NCI-H748 (cell line): Measurements from ENCODE around the gene BORCS8.
A peak's percentile ranks its signal among the peaks of the same experiment; 100 is the strongest.

ENCODE experiments used
- DNase-seq: peaks from one replicate; lab custom pipeline; 2025; ENCODE audit not compliant: unreplicated experiment; lab: John Stamatoyannopoulos, UW

The BORCS8 gene

DNA sequence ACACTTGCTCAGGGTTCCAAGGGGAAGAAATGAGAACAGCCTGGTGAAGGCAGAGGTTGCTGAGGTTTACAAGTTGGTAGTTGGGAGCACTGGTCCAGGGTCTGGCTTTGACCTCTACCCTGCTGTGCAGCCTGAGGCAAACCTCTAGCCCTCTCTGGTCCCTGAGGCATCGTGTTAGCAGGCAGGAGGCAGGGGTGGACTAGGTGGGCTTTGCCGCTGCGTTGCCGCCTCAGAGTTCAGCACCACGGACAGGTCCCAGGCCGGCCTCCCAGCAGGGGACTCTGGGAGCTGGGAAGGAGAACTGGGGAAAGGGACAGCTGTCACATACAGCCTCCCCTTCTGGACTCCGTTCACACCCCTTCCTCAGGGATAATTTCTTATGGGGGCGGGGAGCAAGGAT lies 22.9 kb upstream of the BORCS8 start:
- DNase-seq: no peak

DNA sequence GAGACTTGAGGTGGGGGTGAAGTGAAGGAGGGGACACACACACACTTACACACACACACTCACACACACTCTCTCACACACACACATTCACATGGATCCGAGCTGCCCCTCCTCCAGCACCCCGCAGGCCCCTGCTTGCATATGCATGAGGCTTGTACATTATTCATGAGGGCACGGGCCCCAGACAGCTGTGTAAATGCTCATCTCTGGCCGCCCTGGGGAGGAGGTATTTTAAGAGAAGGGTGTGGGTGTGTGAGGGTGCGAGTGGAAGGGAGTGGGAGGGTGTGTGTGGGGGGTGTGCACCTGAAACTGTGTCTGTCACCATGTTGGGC lies 22.2 kb upstream of the BORCS8 start:
- no peak for DNase-seq

DNA sequence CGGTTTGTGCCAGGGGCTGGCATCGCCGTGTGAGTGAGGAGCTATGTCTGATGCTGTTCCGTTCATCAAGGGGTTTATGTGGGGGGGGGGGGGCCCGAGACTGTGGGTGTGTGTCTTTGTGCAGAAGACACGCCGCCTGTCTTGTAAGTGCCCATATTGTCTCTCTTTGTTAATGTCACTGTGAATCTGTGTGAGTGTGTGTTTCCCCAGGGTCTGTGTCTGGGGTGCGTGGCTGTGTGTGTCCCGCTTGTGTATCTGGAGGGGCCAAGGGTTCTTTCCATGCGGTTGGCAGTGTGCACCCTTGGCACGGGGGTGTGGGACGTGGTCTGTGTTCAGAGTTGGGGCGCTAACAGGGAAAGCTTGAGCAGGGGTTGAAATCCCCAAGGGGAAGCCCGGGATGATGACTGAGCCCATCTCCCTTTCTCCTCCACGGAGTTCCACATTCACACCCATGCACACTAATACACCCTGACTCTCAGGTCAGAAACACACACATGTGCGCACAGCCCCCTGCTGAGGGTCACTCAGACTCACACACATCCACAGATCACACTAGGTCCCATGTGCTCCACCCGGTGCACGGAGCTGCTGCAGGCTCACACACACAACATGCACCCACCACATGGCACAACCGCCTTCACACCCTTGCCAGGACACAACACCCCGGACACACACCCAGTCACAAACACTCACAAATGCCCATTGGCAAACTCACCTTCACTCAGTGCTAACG lies 21.6 kb upstream of the BORCS8 start:
- no peak for DNase-seq

DNA sequence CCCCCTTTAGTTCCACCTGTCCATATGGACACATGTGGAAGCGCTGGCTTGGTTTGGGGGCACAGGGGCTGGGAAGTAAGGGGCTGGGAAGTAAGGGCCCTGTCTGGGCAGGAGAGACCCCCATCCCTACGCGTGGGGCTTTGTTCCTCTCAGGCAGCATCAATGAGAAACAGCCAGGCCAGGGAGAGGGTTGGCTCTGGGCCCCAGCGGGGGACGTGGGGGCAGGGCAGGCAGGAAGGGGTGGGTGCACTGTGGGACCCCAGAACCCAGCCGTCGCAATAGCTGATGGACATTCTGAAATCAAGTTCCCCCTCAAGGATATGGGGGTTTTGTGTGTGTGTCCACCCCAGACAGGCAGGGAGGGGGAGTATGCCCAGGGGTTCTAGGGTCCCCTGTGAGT lies 21.0 kb upstream of the BORCS8 start:
- DNase-seq: no peak

DNA sequence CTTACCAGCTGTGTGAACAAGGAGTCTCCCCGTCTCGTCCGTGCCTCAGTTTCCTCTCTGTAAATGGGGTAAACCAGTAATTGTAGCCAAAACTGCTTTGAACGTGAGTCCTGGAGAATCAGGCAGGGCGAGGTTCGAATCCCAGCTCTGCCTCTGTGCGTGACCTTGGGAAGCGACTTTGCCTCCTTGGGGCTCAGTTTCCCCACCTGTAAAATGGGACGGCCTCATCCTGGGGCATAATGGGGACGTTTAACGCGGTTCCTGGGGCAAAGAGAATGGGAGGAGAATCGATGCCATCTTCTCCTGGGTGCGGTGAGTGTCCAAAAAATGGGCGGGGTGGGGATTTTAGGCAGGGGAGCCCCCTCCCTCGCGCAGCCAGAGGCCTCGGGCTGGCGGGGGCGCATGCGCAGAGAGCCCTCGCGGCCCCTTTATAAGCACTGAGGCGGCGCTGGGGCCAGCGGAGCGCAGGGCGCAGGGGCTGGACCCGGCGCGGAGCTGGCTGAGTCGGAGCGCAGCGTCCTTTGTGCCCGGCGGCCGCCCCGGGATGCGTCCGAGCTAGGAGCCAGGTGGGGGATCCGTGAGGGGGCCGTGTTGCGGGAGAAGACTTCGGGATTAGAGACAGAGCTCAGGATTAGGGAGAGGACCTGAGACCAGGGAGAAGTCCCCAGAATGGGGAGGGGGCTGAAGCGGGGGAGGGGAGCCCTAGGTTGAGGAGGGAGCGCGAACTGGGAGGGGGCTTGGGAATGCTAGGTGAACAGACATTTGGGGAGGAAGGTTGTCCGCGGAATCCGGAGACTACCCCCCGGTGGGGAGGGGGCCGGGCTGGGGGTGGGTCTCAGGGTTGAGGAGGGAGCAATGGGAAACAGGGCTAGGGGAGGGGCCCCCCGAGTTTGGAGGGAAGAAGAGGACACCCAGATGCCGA lies 19.8 kb upstream of the BORCS8 start, which contains the start of gene NCAN:
Gene NCAN, plus strand, starts transcription at position 460 of the 922 bp plus-strand sequence. CDS start 4,996 bp downstream, outside the sequence.
- DNase-seq: peak; percentile 64

DNA sequence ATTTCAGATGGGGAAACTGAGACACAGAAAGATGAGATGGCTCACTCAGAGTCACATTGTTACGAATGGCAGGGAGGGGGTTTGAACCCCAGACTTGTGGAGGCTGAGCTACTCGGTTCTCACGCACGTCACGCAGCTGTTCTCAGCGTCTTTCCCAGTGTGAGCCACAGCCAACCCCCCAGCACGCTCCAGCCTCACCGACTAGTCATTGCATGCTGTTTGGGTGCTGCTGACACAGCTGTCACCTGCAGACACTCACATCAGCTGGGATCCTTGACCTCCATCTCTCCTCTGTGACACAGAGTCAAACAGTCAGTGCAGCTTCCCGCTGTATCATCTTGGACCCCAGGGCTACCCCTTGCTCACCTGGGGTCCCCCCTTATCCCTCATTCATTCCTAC lies 17.4 kb upstream of the BORCS8 start:
- no peak for DNase-seq

DNA sequence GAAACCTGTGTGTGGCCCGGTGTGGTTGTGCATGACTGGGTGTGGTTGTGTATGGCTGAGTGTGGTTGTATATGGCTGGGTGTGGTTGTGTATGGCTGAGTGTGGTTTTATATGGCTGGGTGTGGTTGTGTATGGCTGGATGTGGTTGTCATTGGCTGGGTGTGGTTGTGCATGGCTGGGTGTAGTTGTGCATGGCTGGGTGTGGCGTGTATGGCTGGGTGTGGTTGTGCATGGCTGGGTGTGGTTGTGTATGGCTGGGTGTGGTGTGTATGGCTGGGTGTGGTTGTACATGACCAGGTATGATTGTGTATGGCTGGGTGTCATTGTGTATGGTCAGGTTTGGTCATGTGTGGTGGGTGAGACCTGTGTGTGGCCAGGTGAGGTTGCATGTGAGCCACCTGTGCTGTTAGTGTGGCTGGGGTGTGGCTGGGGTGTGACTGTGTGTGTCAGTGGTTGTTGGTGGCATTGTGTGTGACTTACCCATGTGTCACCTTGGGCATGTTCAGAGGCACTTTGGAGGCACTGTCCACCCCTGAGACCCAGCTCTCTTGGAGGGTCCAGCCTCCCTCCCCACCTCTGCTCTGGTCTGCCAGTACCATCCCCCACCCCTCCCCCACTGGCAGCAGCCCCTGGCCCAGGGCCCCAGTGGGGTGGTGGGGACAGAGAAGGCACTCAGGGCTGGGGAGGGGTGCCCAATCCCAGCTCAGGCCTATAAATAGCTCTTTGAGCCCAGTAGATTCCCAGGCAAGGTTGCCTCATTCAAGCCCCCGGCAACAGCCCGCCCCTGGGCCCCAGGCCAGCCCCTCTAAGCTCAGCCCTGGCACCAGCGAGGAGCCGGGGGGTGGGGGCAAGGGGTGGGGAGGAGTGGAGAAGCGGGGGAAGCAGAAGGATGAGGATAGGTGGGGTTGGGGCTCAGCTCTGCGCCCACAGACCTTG lies 16.0 kb upstream of the BORCS8 start:
- no peak for DNase-seq

DNA sequence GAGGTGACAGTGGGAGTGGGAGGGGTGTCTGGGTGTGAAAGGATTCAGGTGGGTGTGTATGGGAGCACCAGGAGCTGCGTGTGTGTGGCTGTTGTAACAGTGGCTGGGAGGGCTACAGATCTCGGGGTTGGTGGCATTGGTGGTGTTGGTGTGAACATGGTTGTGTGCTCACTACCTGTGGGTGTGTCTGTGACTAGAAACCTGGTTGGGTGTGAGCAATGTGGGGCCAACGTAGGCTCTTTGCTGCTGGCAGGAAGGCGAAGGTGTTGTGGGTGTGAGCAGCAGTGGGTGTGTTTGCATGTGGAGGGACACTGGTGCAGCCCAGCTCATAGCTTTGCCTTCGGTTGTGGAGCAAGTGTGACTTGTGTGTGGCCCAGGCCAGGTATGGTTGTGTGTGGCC lies 15.0 kb upstream of the BORCS8 start:
- no peak for DNase-seq

DNA sequence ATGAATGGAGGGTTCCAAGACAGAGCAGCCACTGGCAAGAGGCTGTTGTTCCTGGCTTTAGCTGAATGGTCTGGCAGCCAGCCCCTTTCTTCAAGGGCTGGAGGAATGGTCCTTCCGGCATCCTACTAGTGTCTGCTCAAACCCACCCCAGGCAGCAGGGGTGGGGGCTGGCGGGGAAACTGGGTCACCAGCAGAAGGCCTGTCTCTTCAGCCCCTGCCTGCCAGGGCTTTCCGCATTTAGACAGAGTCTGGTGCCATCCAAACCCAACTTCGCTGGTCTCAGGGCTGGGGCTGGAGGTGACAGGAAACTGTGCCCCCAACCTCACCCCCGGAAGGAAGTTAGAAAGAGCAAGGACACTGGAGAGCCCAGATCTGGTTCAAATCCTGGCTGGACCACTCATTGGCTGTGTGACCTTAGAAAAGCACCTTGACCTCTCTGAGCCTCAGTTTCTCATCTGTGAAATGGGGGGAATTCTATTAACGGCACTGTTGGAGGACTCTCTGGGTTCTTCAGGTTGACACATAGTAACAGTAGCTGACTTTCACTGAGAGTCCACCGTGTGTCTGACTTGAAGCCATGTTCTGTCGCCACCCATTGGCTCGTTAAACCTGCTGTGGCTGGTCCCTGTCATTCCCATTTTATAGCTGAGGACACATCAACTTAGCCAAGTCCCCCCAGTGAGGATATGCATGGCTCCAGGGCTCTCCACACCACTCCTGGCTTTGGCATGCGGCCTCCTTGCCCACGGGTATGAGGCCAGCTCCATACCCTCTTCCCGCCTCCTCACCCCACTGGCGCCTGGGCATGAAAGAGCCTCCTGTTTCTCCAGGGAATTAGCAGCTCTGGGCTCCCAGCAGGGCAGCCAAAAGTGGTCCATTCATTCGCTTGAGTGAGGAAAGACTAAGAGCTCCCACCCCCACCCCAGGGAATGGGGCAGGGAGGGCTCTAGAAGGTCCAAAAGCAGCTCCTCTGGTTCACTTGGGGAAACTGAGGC lies 13.8 kb upstream of the BORCS8 start:
- no peak for DNase-seq

DNA sequence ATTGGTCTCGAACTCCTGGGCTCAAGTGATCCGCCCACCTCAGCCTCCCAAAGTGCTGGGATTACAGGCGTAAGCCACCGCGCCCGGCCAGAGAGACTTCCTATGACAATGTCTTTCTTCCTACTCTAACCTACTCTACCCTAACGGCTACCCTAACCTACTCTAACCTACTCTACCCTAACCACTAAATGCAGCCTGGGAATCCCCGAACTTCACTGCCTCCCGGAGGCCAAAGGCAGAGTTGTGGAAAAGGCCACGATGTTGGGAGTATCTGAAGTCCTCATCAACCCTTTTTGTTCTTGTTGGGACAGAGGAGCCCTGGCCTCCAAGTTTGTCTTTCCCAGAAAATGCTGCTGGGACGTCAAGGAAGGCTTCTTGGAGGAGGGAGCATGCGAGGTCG lies 12.2 kb upstream of the BORCS8 start:
- no peak for DNase-seq

DNA sequence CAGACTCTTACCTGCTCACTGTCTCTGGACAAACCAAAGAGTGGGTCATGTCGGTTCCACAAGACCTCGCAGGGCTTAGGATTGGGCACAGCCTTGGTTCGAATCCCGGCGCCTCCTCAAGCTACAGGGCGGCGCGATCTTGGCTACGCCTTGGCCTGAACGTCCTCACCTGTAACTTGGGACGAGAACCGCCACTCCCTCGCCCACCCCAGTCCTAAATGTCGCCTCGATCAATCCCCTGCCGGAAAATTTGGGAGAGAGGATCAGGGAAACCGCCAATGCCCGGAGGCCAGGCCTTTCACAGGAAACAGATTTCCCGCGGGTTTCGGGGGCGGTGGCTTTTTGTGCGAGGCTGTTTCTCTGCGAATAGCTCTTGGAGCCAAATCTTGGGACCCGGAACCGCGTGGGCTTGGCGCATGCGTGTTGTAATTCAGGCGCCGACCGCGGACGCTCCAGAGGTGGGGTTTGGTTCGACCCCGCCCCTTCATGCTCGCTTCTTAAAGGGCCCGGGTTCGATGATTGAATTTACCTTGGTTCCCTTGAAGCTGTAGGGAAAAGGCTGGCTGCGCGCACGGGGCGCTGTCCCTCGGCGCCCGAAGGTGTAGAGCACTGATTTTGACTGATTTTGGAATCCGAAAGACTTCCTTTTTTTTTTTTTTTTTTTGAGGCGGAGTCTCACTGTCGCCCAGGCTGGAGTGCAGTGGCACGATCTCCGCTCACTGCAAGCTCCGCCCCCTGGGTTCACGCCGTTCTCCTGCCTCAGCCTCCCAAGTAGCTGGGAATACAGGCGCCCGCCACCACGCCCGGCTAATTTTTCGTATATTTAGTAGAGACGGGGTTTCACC lies 11.3 kb upstream of the BORCS8 start, which contains the start of gene NR2C2AP:
Gene NR2C2AP, minus strand, starts transcription at position 403 of the 845 bp plus-strand sequence. Its CDS starts 354 bp downstream, at position 49.
- peak; percentile 92 for DNase-seq

DNA sequence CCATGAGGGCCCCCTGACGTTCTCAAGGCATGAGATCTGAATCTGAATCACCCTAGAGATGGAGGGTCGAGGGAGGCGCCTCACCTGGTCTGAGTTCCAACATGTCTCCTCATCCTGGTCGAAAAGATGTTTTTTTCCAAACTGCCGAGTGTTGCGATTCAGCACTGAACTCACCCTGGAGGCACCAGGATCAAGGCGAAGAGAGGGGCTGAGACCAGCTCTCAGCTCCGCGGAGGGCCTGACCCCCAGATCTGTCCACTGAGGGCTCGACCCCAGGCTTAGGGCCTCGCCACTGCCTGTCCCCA lies 10.7 kb upstream of the BORCS8 start:
- DNase-seq: no peak

DNA sequence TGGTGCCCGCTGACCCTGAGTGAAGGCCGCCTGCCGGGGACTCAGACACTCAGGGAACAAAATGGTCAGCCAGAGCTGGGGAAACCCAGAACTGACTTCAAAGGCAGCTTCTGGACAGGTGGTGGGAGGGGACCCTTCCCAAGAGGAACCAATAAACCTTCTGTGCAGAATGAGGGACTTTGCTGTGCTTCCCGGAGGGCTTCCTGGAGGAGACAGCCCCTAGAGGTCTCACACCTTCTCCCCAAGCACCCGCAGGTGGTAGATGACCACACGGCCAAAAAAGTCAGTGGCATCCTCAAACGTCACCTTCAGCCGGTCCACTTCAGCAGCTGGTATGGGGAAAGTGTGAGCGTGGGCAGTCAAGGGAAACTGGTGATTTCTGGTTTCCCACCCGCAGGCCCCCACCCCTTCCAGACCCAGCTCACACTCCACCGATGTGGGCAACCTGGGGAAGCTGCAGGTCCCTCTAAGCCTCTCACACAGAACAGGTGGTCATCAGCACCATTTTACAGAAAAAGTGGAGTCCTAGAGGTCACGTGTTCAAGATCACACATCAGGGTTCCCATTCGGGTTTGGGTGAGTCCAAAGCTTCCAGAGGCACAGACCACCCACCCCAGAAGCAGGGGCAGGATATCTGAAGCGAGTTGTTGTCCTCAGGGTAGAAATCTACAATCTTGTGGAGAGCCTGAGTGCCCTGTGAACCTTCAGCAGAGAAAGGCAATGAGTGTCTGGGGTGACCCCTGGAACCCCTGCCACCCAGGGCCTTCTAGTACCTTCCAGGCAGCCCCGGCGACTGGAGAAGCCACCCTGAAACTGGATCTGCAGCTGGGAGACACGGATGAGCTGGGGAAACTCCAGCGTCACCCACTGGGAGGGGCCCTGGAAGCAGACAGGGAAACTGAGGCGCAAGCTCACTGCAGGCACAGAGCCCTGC lies 10.0 kb upstream of the BORCS8 start:
- DNase-seq: no peak

DNA sequence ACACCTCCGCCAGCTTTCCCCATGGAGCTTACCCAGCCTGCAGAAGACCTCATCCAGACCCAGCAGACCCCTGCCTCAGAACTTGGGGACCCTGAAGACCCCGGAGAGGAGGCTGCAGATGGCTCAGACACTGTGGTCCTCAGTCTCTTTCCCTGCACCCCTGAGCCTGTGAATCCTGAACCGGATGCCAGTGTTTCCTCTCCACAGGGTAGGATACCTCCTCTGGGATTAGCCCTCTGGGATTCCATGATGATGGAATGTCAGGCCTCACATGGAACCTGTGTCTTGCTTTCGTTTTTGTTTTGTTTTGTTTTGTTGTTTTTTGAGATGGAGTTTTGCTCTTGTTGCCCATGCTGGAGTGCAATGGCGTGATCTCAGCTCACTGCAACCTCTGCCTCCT lies 2.0 kb upstream of the BORCS8 start:
- no peak for DNase-seq

DNA sequence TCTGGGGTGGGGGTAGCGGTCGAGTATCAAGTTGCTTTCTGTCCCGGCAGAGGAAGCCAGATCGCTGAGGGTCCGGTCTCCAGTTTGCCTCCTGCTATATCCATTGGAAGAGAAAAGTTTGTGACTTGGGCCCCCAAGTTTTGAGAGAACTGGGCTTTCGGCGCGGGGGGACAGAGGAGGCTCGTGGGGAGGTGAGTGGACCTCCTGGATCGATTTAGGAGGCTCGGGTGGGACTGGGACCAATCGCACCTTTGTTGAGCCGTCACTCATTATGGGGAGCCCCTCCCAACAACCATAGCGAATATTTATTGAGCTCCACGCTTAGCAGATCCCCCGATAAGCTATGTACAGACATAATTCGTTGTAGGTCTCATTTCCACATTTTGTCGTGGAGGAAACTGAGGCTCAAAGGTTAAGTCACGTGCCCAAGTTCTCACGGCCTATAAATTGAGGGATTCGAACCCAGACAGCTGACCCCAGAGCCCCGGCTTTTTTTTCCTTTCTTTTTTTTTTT lies 1.0 kb upstream of the BORCS8 start:
- peak; percentile 32 for DNase-seq

DNA sequence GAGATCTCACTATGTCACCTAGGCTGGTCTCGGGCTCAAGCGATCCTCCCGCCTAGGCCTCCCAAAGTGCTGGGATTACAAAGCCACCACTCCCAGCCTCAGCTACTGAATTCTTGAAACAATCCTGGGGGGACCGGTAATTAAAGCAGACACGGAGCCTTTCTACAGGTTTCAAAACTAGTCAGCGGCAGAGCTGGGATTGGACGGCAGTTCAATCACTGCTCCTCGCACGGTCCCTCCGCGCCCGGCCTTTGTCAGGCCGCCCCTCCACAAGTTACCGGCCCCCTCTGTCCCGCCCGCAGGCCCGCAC lies 229 bp downstream of the BORCS8 start:
- DNase-seq: no peak

DNA sequence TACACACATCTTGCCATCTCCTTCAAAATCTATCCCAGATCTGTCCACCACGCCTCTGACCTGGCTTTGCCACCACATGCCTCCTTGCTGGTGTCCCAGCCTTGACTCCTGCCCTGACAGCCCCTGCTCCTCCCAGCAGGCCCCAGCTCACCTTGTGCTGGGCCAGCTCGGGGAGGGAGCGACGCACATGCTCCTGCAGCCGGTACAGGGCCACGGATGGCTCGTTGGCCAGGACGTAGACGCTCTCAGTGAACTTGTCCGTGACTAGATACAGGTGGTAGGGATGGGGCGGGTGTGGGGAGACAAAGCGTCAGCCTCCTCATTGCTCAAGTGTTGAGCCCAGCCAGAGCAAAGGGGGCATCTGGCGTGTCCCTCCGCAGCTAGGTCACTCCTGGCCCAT lies 5.2 kb downstream of the BORCS8 start:
- no peak for DNase-seq
